HG03103 (cell line): ENCODE measurements around the gene ACVR1.
"Not testable (repeated sequence)": the region's sequence is repeated elsewhere in the genome, so short reads cannot be mapped to it uniquely, and the experiment has no call there.

Experiments
- ATAC-seq: cut with Tn5 transposase; IDR thresholded peaks from one replicate; pipeline ENCODE4 v1.9.1; 2021; ENCODE audit warnings: low read depth; ENCODE audit not compliant: unreplicated experiment

Gene ACVR1

GRCh38 chr2:157733263-157733662, 142.9 kb downstream of the ACVR1 start:
- ATAC-seq, result no peak

- ATAC-seq, result no peak
These were observed 143.5 kb downstream of the ACVR1 start for GRCh38 chr2:157732596-157732995.

GRCh38 chr2:157727693-157728092, 148.4 kb downstream of the ACVR1 start:
- no peak for ATAC-seq

GRCh38 chr2:157726946-157727345, 149.2 kb downstream of the ACVR1 start:
- no peak for ATAC-seq

- ATAC-seq, result no peak
These were observed 150.3 kb downstream of the ACVR1 start for GRCh38 chr2:157725846-157726245.

GRCh38 chr2:157722580-157723234, 153.4 kb downstream of the ACVR1 start:
- no peak for ATAC-seq

GRCh38 chr2:157720504-157720903, 155.6 kb downstream of the ACVR1 start:
- no peak for ATAC-seq

GRCh38 chr2:157704653-157705052, 171.5 kb downstream of the ACVR1 start:
- ATAC-seq, result not testable (repeated sequence)

GRCh38 chr2:157704148-157704547, 172.0 kb downstream of the ACVR1 start:
- ATAC-seq, result not testable (repeated sequence)

GRCh38 chr2:157699806-157700205, 176.3 kb downstream of the ACVR1 start:
- no peak for ATAC-seq

GRCh38 chr2:157699009-157699408, 177.1 kb downstream of the ACVR1 start:
- ATAC-seq, result no peak

- no peak for ATAC-seq
These were observed 177.7 kb downstream of the ACVR1 start for GRCh38 chr2:157698430-157698829.

GRCh38 chr2:157696036-157696435, 180.1 kb downstream of the ACVR1 start:
- ATAC-seq, result no peak

GRCh38 chr2:157692768-157693167, 183.4 kb downstream of the ACVR1 start:
- no peak for ATAC-seq

GRCh38 chr2:157691695-157692094, 184.4 kb downstream of the ACVR1 start:
- ATAC-seq, result no peak

GRCh38 chr2:157691131-157691530, 185.0 kb downstream of the ACVR1 start:
- no peak for ATAC-seq
